A549 (cell line): ENCODE data around the gene CCDC157.

Source experiments
- ZC3H11A ChIP-seq: fragments of 450-650 bp; IDR thresholded peaks from 2 replicates; pipeline ENCODE4 v1.6.1; 2014; ENCODE audit warnings: antibody characterized with exemption, mild to moderate bottlenecking
- TF ChIP-seq, protein P1 (sequence below): fragments of 250-450 bp; sonication (Bioruptor Pico); IDR thresholded peaks from 2 replicates; pipeline ENCODE4 v1.5.0; 2021; ENCODE audit warnings: mild to moderate bottlenecking, moderate library complexity, borderline replicate concordance
- TF ChIP-seq, protein P2 (sequence below): fragments of >200 bp; sonication (Bioruptor Twin); formaldehyde crosslinking; IDR thresholded peaks from 3 replicates; pipeline ENCODE4 v1.5.1; 2016

DNA sequence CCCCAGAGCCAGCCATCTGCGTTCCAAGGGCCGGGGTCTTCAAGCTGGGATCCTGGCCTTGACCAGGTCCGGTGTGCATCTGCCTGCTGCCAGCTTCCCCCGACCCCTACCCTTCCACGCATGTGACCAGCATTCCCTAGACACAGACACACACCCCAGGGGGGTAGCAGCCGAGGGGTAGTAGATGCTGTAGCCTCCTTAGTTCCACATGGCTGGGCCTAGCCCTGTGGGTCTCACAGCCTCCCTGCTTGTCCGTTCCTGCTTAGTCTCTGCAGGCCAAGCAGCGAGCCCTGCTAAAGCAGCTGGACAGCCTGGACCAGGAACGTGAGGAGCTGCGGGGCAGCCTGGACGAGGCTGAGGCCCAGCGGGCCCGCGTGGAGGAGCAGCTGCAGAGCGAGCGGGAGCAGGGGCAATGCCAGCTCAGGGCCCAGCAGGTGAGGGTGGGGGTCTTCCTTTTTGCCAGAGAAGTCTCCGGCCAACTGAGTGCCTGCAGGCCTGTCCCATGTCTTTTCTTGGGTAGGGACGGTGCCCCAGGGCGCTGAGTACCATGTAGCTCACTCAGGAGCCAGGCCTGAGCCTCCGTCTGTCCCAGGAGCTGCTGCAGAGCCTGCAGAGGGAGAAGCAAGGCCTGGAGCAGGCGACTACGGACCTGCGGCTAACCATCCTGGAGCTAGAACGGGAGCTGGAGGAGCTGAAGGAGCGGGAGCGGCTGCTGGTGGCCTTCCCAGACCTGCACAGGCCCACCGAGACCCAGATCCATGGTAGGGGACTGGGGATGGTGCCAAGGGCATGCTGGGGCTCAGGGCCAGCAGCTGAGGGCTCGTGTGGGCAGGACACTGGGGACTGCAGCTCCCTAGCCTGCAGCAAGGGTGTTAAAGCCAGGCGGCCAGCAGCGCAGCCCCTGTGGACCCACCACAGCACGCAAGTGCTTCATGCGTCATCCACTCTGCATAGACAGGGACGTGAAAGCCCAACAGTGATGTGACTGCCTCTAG lies 16.8 kb downstream of the CCDC157 start:
- TF ChIP-seq, protein P1, sequence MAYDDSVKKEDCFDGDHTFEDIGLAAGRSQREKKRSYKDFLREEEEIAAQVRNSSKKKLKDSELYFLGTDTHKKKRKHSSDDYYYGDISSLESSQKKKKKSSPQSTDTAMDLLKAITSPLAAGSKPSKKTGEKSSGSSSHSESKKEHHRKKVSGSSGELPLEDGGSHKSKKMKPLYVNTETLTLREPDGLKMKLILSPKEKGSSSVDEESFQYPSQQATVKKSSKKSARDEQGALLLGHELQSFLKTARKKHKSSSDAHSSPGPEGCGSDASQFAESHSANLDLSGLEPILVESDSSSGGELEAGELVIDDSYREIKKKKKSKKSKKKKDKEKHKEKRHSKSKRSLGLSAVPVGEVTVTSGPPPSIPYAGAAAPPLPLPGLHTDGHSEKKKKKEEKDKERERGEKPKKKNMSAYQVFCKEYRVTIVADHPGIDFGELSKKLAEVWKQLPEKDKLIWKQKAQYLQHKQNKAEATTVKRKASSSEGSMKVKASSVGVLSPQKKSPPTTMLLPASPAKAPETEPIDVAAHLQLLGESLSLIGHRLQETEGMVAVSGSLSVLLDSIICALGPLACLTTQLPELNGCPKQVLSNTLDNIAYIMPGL (CRISPR knock-in tag) = no peak
- no peak for TF ChIP-seq ZC3H11A
- TF ChIP-seq, protein P2, sequence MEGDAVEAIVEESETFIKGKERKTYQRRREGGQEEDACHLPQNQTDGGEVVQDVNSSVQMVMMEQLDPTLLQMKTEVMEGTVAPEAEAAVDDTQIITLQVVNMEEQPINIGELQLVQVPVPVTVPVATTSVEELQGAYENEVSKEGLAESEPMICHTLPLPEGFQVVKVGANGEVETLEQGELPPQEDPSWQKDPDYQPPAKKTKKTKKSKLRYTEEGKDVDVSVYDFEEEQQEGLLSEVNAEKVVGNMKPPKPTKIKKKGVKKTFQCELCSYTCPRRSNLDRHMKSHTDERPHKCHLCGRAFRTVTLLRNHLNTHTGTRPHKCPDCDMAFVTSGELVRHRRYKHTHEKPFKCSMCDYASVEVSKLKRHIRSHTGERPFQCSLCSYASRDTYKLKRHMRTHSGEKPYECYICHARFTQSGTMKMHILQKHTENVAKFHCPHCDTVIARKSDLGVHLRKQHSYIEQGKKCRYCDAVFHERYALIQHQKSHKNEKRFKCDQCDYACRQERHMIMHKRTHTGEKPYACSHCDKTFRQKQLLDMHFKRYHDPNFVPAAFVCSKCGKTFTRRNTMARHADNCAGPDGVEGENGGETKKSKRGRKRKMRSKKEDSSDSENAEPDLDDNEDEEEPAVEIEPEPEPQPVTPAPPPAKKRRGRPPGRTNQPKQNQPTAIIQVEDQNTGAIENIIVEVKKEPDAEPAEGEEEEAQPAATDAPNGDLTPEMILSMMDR = no peak
